Measurements from ENCODE around the gene GPR4. TPM values are rescaled to one million over a fixed set of nuclear protein-coding genes. Genes with fewer than 3 reads are reported as not detected.

The GPR4 gene
- 5.4 TPM for total RNA-seq
- long read RNA-seq, partial matches to known transcripts: 0 of 4 reads
- long read RNA-seq, other reads (novel, unspliced or antisense): 1 of 4 reads

GRCh38 chr19:45601524-45602374, at the start of gene GPR4:
TSS of gene GPR4 (minus strand) at chr19:45602212. CDS start at chr19:45591866, 10,346 bp downstream.
- intact Hi-C loops (cut with DNase I): loop anchor here (5.0 kb wide), 1 partner anchor 94 kb away; the partner anchor contains the start of gene VASP

GRCh38 chr19:45650722-45651121, 48.7 kb upstream of the GPR4 start:
- intact Hi-C loops (cut with DNase I): no loop called here
- ATAC-seq: no peak
- no peak for DNase-seq (ENCODE audit: missing footprints)

More at GRCh38 chr19:45601524-45602374, at the start of gene GPR4:
- ATAC-seq: peak; percentile 66
- DNase-seq (ENCODE audit: missing footprints): no peak

GRCh38 chr19:45646345-45646698, 44.3 kb upstream of the GPR4 start:
- ATAC-seq: no peak
- intact Hi-C loops (cut with DNase I): loop anchor here (10.0 kb wide), 3 partner anchors 72 to 222 kb away; partner anchors contain the start of genes ERCC1, PPM1N and RTN2
- no peak for DNase-seq (ENCODE audit: missing footprints)

GRCh38 chr19:45645631-45646344, 43.8 kb upstream of the GPR4 start:
- DNase-seq (ENCODE audit: missing footprints) (peak; percentile 87), ATAC-seq (peak; percentile 73)
- intact Hi-C loops (cut with DNase I): loop anchor here (10.0 kb wide), 3 partner anchors 71 to 221 kb away; partner anchors contain the start of genes ERCC1, PPM1N and RTN2

GRCh38 chr19:45645068-45645630, 43.1 kb upstream of the GPR4 start:
- ATAC-seq: no peak
- intact Hi-C loops (cut with DNase I): loop anchor here (10.0 kb wide), 3 partner anchors 70 to 220 kb away; partner anchors contain the start of genes ERCC1, PPM1N and RTN2
- no peak for DNase-seq (ENCODE audit: missing footprints)

GRCh38 chr19:45643927-45644771, 42.1 kb upstream of the GPR4 start:
- no peak for DNase-seq (ENCODE audit: missing footprints)
- intact Hi-C loops (cut with DNase I): loop anchor here (1.0 to 10.0 kb wide), 4 partner anchors 69 to 219 kb away; partner anchors contain the start of genes ERCC1, PPM1N and RTN2
- no peak for ATAC-seq

GRCh38 chr19:45643024-45643926, 41.3 kb upstream of the GPR4 start:
- intact Hi-C loops (cut with DNase I): loop anchor here (1.0 to 10.0 kb wide), 4 partner anchors 68 to 218 kb away; partner anchors contain the start of genes ERCC1, PPM1N and RTN2
- DNase-seq (ENCODE audit: missing footprints) (peak; percentile 93), ATAC-seq (peak; percentile 42)

- DNase-seq (ENCODE audit: missing footprints) (peak; percentile 83), ATAC-seq (peak; percentile 51)
- intact Hi-C loops (cut with DNase I): loop anchor here (1.0 to 10.0 kb wide), 4 partner anchors 34 to 217 kb away; partner anchors contain the start of genes ERCC1, PPM1N and RTN2
Observed at GRCh38 chr19:45641274-45642105, 39.5 kb upstream of the GPR4 start.

- no peak for ATAC-seq
- intact Hi-C loops (cut with DNase I): loop anchor here (1.0 to 10.0 kb wide), 4 partner anchors 34 to 216 kb away; partner anchors contain the start of genes ERCC1, PPM1N and RTN2
- DNase-seq (ENCODE audit: missing footprints): no peak
Observed at GRCh38 chr19:45640849-45641273, 38.8 kb upstream of the GPR4 start.

GRCh38 chr19:45638930-45639729, 37.1 kb upstream of the GPR4 start, which contains the start of gene EML2:
TSS of gene EML2 (minus strand) at chr19:45639397. CDS start at chr19:45639376, 21 bp downstream.
- peak; percentile 53 for ATAC-seq
- intact Hi-C loops (cut with DNase I): no loop called here
- peak; percentile 83 for DNase-seq (ENCODE audit: missing footprints)

GRCh38 chr19:45637890-45638667, 36.1 kb upstream of the GPR4 start:
- no peak for DNase-seq (ENCODE audit: missing footprints)
- no peak for ATAC-seq
- intact Hi-C loops (cut with DNase I): no loop called here

- ATAC-seq: no peak
- no peak for DNase-seq (ENCODE audit: missing footprints)
- intact Hi-C loops (cut with DNase I): no loop called here
Observed at GRCh38 chr19:45636902-45637301, 34.9 kb upstream of the GPR4 start.

GRCh38 chr19:45636275-45636674, 34.3 kb upstream of the GPR4 start:
- intact Hi-C loops (cut with DNase I): no loop called here
- ATAC-seq (no peak), DNase-seq (ENCODE audit: missing footprints) (no peak)

- ATAC-seq: peak; percentile 92
- DNase-seq (ENCODE audit: missing footprints): peak; percentile 83
- intact Hi-C loops (cut with DNase I): no loop called here
Observed at GRCh38 chr19:45632468-45633196, 30.6 kb upstream of the GPR4 start.
